ENCODE results near the gene LINS1.

GRCh38 chr15:100520132-100520921 lies 81.7 kb downstream of the LINS1 start:
- TF ChIP-seq CTCF (IDR thresholded peaks at IDR 0.05) = no peak
- TF ChIP-seq POLR2A (IDR thresholded peaks at IDR 0.05) = no peak
